Measurements from ENCODE around the gene GXYLT2.

The GXYLT2 gene

DNA sequence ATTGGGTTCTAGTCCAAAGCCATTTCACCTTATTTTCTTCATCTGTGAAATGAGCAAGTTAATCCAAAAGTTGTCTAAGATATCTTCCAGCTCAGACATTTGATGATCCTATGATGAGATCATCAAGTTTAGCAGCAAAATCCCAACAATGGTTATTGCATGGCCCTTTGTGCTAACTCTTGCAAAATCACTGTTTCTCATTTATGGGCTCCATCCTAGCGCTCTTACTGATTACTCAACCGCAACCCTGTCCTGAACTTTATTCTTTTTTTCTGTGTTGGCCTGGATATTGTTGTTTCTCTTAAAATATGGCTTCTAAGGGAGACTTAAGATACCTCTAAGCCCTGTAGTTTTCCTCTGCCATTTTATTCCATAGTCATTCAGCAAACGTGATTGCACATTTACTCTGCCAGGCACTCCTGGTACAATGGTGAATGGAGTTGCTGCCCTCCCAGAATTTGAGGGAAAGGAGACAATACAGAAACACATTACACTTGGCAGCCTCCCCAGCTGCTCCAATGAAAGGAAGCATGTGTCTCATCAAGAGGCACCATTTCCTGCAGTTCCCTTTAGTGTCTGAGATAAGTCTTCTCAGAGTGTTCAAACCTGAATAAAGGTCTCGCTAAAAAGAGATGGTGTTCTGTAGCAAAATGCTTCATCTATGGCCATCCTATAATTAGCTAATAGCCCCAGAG is 4.4 kb downstream of the GXYLT2 start:
- TF ChIP-seq TAF1 (IDR thresholded peaks at IDR 0.05; ENCODE audit: borderline replicate concordance, insufficient read depth, low read length) (no peak), FOXP2 (optimal IDR thresholded peaks at IDR 0.05; ENCODE audit: borderline replicate concordance, extremely low read depth, extremely low read length, insufficient read depth) (no peak), POLR2AphosphoS5 (IDR thresholded peaks at IDR 0.05; ENCODE audit: low read depth, low read length) (no peak)
- TF ChIP-seq, protein P1, sequence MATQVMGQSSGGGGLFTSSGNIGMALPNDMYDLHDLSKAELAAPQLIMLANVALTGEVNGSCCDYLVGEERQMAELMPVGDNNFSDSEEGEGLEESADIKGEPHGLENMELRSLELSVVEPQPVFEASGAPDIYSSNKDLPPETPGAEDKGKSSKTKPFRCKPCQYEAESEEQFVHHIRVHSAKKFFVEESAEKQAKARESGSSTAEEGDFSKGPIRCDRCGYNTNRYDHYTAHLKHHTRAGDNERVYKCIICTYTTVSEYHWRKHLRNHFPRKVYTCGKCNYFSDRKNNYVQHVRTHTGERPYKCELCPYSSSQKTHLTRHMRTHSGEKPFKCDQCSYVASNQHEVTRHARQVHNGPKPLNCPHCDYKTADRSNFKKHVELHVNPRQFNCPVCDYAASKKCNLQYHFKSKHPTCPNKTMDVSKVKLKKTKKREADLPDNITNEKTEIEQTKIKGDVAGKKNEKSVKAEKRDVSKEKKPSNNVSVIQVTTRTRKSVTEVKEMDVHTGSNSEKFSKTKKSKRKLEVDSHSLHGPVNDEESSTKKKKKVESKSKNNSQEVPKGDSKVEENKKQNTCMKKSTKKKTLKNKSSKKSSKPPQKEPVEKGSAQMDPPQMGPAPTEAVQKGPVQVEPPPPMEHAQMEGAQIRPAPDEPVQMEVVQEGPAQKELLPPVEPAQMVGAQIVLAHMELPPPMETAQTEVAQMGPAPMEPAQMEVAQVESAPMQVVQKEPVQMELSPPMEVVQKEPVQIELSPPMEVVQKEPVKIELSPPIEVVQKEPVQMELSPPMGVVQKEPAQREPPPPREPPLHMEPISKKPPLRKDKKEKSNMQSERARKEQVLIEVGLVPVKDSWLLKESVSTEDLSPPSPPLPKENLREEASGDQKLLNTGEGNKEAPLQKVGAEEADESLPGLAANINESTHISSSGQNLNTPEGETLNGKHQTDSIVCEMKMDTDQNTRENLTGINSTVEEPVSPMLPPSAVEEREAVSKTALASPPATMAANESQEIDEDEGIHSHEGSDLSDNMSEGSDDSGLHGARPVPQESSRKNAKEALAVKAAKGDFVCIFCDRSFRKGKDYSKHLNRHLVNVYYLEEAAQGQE (IDR thresholded peaks at IDR 0.05; ENCODE audit: insufficient read depth in 1 of 2, low read depth in 2 of 2, low read length in 2 of 2): no peak

GRCh38 chr3:72892870-72893269 is 5.0 kb downstream of the GXYLT2 start:
- TF ChIP-seq TAF1 (IDR thresholded peaks at IDR 0.05; ENCODE audit: borderline replicate concordance, insufficient read depth, low read length) (no peak), FOXP2 (optimal IDR thresholded peaks at IDR 0.05; ENCODE audit: borderline replicate concordance, extremely low read depth, extremely low read length, insufficient read depth) (no peak), SIN3A (IDR thresholded peaks at IDR 0.05; ENCODE audit: borderline replicate concordance, insufficient read depth, low read length) (no peak), POLR2AphosphoS5 (IDR thresholded peaks at IDR 0.05; ENCODE audit: low read depth, low read length) (no peak)
- TF ChIP-seq, protein P1 (IDR thresholded peaks at IDR 0.05; ENCODE audit: insufficient read depth in 1 of 2, low read depth in 2 of 2, low read length in 2 of 2): no peak

GRCh38 chr3:72894976-72895552 is 7.2 kb downstream of the GXYLT2 start:
- TF ChIP-seq SIN3A (IDR thresholded peaks at IDR 0.05; ENCODE audit: borderline replicate concordance, insufficient read depth, low read length) (no peak), POLR2AphosphoS5 (IDR thresholded peaks at IDR 0.05; ENCODE audit: low read depth, low read length) (no peak), FOXP2 (optimal IDR thresholded peaks at IDR 0.05; ENCODE audit: borderline replicate concordance, extremely low read depth, extremely low read length, insufficient read depth) (no peak), TAF1 (IDR thresholded peaks at IDR 0.05; ENCODE audit: borderline replicate concordance, insufficient read depth, low read length) (no peak)
- TF ChIP-seq, protein P1 (IDR thresholded peaks at IDR 0.05; ENCODE audit: insufficient read depth in 1 of 2, low read depth in 2 of 2, low read length in 2 of 2): no peak

DNA sequence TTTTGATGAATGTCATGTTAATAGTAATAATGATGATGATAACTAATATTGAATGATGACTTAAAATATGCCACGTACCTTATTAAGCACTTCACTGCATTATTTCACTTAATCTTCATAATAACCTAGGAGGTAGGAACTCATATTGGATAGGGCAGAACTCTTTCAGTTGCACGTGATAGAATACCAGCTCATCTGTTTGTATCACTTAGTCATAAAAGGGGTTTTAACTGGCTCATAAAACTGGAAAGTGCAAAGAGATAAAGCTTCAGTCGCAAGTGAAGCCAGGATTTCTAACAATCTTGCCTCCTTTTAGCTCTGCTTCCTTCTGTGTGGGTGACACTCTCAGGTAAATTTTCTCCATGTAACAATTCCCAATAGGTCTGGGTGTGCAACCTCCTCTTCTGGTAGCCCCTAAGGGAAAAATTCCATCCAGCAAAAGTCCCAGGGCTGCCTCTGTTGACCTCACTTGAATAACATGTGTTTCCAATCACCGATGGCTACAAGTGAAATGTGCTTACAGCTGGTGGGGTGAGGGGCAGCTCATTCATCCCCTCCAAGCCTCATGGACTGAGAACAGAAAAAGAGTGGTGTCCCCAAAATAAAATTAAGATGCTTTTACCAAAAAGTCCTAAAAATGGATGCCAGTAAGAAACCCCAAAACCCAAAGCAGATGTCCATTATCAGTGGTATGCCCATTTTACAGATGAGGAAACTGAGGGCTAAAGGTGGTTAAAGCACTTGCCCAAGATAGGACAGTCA is 9.3 kb downstream of the GXYLT2 start:
- TF ChIP-seq TAF1 (IDR thresholded peaks at IDR 0.05; ENCODE audit: borderline replicate concordance, insufficient read depth, low read length): no peak
- TF ChIP-seq, protein P1 (IDR thresholded peaks at IDR 0.05; ENCODE audit: insufficient read depth in 1 of 2, low read depth in 2 of 2, low read length in 2 of 2): no peak
- TF ChIP-seq SIN3A (IDR thresholded peaks at IDR 0.05; ENCODE audit: borderline replicate concordance, insufficient read depth, low read length): no peak
- no peak for TF ChIP-seq FOXP2 (optimal IDR thresholded peaks at IDR 0.05; ENCODE audit: borderline replicate concordance, extremely low read depth, extremely low read length, insufficient read depth)
- TF ChIP-seq POLR2AphosphoS5 (IDR thresholded peaks at IDR 0.05; ENCODE audit: low read depth, low read length): no peak
